ENCODE measurements around the gene GRIP1. TPM values are rescaled to one million over a fixed set of nuclear protein-coding genes. Genes with fewer than 3 reads are reported as not detected.

GRIP1 gene
- total and polyA plus RNA-seq, 2 donors (not counting 3 experiments of a cell fraction or from before 2014, with no cell fraction given), result 0.04 to 0.69 TPM

GRCh38 chr12:66500091-66500490 is 178.8 kb downstream of the GRIP1 start:
- TF ChIP-seq MYC (IDR thresholded peaks at IDR 0.05; ENCODE audit: low read depth, low read length) (no peak), MAX (IDR thresholded peaks at IDR 0.05; ENCODE audit: insufficient read depth, insufficient read length) (no peak), GATA2 (IDR thresholded peaks at IDR 0.05; ENCODE audit: insufficient read depth, insufficient read length, low read depth, low read length) (no peak), POLR2A (IDR thresholded peaks at IDR 0.05; ENCODE audit: low read depth, low read length) (no peak), POLR2AphosphoS5 (IDR thresholded peaks at IDR 0.05; ENCODE audit: insufficient read depth, low read depth, low read length) (no peak), EZH2 (IDR thresholded peaks at IDR 0.05; ENCODE audit: borderline replicate concordance, low read depth, low read length, severe bottlenecking) (no peak), CTCF (IDR thresholded peaks at IDR 0.05; ENCODE audit: extremely low read depth in 1 of 2, insufficient read depth in 1 of 2, low read depth in 1 of 2, low read length in 2 of 2) (no peak), FOS (IDR thresholded peaks at IDR 0.05; ENCODE audit: borderline replicate concordance, insufficient read depth, low read length) (no peak), JUN (IDR thresholded peaks at IDR 0.05; ENCODE audit: borderline replicate concordance, insufficient read depth, insufficient read length, low read depth) (no peak)
- no peak for DNase-seq (ENCODE audit: low read depth, low spot score)
- no peaks in the 10 kb centered on the region for H3K79me2 ChIP-seq (ENCODE audit: control insufficient read depth, insufficient read depth, low read length)
- peaks cover 0 to 2% of the 10 kb centered on the region in 2 experiments for H3K27me3 ChIP-seq (ENCODE audit: control insufficient read depth in 2 of 2, insufficient read depth in 2 of 2, low read length in 2 of 2)
- H2AFZ ChIP-seq (ENCODE audit: low read depth, low read length), result no peak overlapping the region
- H3K9me1 ChIP-seq (replicated peaks; ENCODE audit: control insufficient read depth, extremely low read depth, insufficient read depth, low read length), result no peaks in the 10 kb centered on the region
- H3K36me3 ChIP-seq (ENCODE audit: control insufficient read depth in 2 of 2, extremely low read depth in 1 of 2, insufficient read depth in 2 of 2, low read length in 2 of 2), result no peaks in the 10 kb centered on the region
- FAIRE-seq, result no peak
- no peaks in the 10 kb centered on the region for H3K9me3 ChIP-seq (replicated peaks; ENCODE audit: control insufficient read depth, insufficient read depth, low read length)
- no peak overlapping the region for H3K9ac ChIP-seq (replicated peaks; ENCODE audit: extremely low read depth, insufficient read depth, low read length)
- ChIA-PET POLR2A (no interaction called here), CTCF (no interaction called here)
- no TSS peak for BruUV-seq (replicated peaks)
- dilution Hi-C loops (cut with MboI; ENCODE audit: extremely low pct_ligation_motif_present, low sequenced_read_pairs), result no loop called here
- no peaks in the 10 kb centered on the region for H3K4me1 ChIP-seq (ENCODE audit: control insufficient read depth, extremely low read depth, insufficient read depth, low read length)
- no peak overlapping the region for H3K27ac ChIP-seq (ENCODE audit: insufficient read depth, low read depth, low read length)
- no peak overlapping the region for H3K4me2 ChIP-seq (ENCODE audit: insufficient read depth, low read length)
- intact Hi-C loops (cut with micrococcal nuclease), result no loop called here
- H4K20me1 ChIP-seq (replicated peaks; ENCODE audit: control insufficient read depth, extremely low read depth, insufficient read depth, low read length), result no peaks in the 10 kb centered on the region
- H3K4me3 ChIP-seq (replicated peaks in 1 of 3; ENCODE audit: insufficient read depth in 1 of 3, low read depth in 1 of 3, low read length in 3 of 3), result no peak overlapping the region

All from endothelial cell of umbilical vein (primary cell).